ENCODE measurements around the gene ARGLU1.

The ARGLU1 gene

GRCh38 chr13:106507560-106508274, 60.2 kb downstream of the ARGLU1 start:
- Mint-ChIP-seq H3K27me3 (peaks cover 2% of the 10 kb centered on the region), H3K27ac (no peak overlapping the region), H3K9me3 (no peaks in the 10 kb centered on the region), H3K4me1 (no peaks in the 10 kb centered on the region), H3K4me3 (no peak overlapping the region)
- DNase-seq (no peak), ATAC-seq (peak; percentile 56)

- no peak for DNase-seq
- Mint-ChIP-seq H3K4me3 (no peak overlapping the region), H3K9me3 (no peaks in the 10 kb centered on the region), H3K27ac (no peak overlapping the region), H3K27me3 (peaks cover 9% of the 10 kb centered on the region), H3K4me1 (no peaks in the 10 kb centered on the region)
- no peak for ATAC-seq
Measured at GRCh38 chr13:106506286-106506685, 61.7 kb downstream of the ARGLU1 start.

GRCh38 chr13:106505732-106506131, 62.2 kb downstream of the ARGLU1 start:
- no peak overlapping the region for H3K27ac Mint-ChIP-seq
- peaks cover 9% of the 10 kb centered on the region for H3K27me3 Mint-ChIP-seq
- no peaks in the 10 kb centered on the region for H3K9me3 Mint-ChIP-seq
- H3K4me3 Mint-ChIP-seq, result no peak overlapping the region
- ATAC-seq (no peak), DNase-seq (no peak)
- H3K4me1 Mint-ChIP-seq, result no peaks in the 10 kb centered on the region

- Mint-ChIP-seq H3K27ac (no peak overlapping the region), H3K4me1 (no peaks in the 10 kb centered on the region), H3K4me3 (no peak overlapping the region), H3K27me3 (peaks cover 9% of the 10 kb centered on the region), H3K9me3 (no peaks in the 10 kb centered on the region)
- ATAC-seq, result no peak
- DNase-seq, result no peak
Measured at GRCh38 chr13:106505295-106505694, 62.6 kb downstream of the ARGLU1 start.

GRCh38 chr13:106503730-106504453, 64.0 kb downstream of the ARGLU1 start:
- H3K9me3 Mint-ChIP-seq, result no peaks in the 10 kb centered on the region
- no peak overlapping the region for H3K4me3 Mint-ChIP-seq
- no peak for ATAC-seq
- peaks cover 15% of the 10 kb centered on the region for H3K27me3 Mint-ChIP-seq
- H3K4me1 Mint-ChIP-seq, result peaks cover 5% of the 10 kb centered on the region
- no peak for DNase-seq
- H3K27ac Mint-ChIP-seq, result no peak overlapping the region

- Mint-ChIP-seq H3K4me3 (no peak overlapping the region), H3K27ac (no peak overlapping the region), H3K27me3 (peaks cover 21% of the 10 kb centered on the region), H3K4me1 (peaks cover 5% of the 10 kb centered on the region), H3K9me3 (no peaks in the 10 kb centered on the region)
- ATAC-seq (no peak), DNase-seq (no peak)
Measured at GRCh38 chr13:106503272-106503671, 64.7 kb downstream of the ARGLU1 start.

GRCh38 chr13:106500445-106500844, 67.5 kb downstream of the ARGLU1 start:
- DNase-seq, result no peak
- Mint-ChIP-seq H3K4me3 (no peak overlapping the region), H3K27me3 (peaks cover 48% of the 10 kb centered on the region), H3K27ac (peak overlapping the region in 1 of 2 donors; percentile 44), H3K9me3 (no peaks in the 10 kb centered on the region), H3K4me1 (peaks cover 5% of the 10 kb centered on the region)
- ATAC-seq, result no peak

- DNase-seq, result no peak
- no peak overlapping the region for H3K4me3 Mint-ChIP-seq
- no peaks in the 10 kb centered on the region for H3K9me3 Mint-ChIP-seq
- H3K4me1 Mint-ChIP-seq, result peaks cover 5% of the 10 kb centered on the region
- no peak for ATAC-seq
- peaks cover 51% of the 10 kb centered on the region for H3K27me3 Mint-ChIP-seq
- H3K27ac Mint-ChIP-seq, result no peak overlapping the region
Measured at GRCh38 chr13:106499896-106500295, 68.0 kb downstream of the ARGLU1 start.

- DNase-seq (no peak), ATAC-seq (no peak)
- Mint-ChIP-seq H3K27ac (no peak overlapping the region), H3K9me3 (no peaks in the 10 kb centered on the region), H3K4me3 (no peak overlapping the region), H3K4me1 (peaks cover 5% of the 10 kb centered on the region), H3K27me3 (peaks cover 51% of the 10 kb centered on the region)
Measured at GRCh38 chr13:106499113-106499512, 68.8 kb downstream of the ARGLU1 start.

- Mint-ChIP-seq H3K4me3 (no peak overlapping the region), H3K27me3 (peaks cover 55% of the 10 kb centered on the region), H3K27ac (no peak overlapping the region), H3K4me1 (peaks cover 8% of the 10 kb centered on the region), H3K9me3 (no peaks in the 10 kb centered on the region)
- ATAC-seq (no peak), DNase-seq (no peak)
Measured at GRCh38 chr13:106498571-106498970, 69.4 kb downstream of the ARGLU1 start.

GRCh38 chr13:106498158-106498557, 69.8 kb downstream of the ARGLU1 start:
- no peak for DNase-seq
- peaks cover 12% of the 10 kb centered on the region for H3K4me1 Mint-ChIP-seq
- H3K27ac Mint-ChIP-seq, result no peak overlapping the region
- H3K9me3 Mint-ChIP-seq, result no peaks in the 10 kb centered on the region
- peaks cover 59% of the 10 kb centered on the region for H3K27me3 Mint-ChIP-seq
- H3K4me3 Mint-ChIP-seq, result no peak overlapping the region
- ATAC-seq, result no peak

GRCh38 chr13:106497079-106497478, 70.9 kb downstream of the ARGLU1 start:
- DNase-seq (no peak), ATAC-seq (no peak)
- peaks cover 62% of the 10 kb centered on the region for H3K27me3 Mint-ChIP-seq
- H3K27ac Mint-ChIP-seq, result no peak overlapping the region
- no peaks in the 10 kb centered on the region for H3K9me3 Mint-ChIP-seq
- no peak overlapping the region for H3K4me3 Mint-ChIP-seq
- peaks cover 22% of the 10 kb centered on the region for H3K4me1 Mint-ChIP-seq

- Mint-ChIP-seq H3K9me3 (no peaks in the 10 kb centered on the region), H3K4me3 (no peak overlapping the region), H3K27me3 (peaks cover 68% of the 10 kb centered on the region), H3K4me1 (peaks cover 27% of the 10 kb centered on the region), H3K27ac (no peak overlapping the region)
- ATAC-seq, result no peak
- no peak for DNase-seq
Measured at GRCh38 chr13:106496072-106496997, 71.6 kb downstream of the ARGLU1 start.

GRCh38 chr13:106494936-106495335, 73.0 kb downstream of the ARGLU1 start:
- Mint-ChIP-seq H3K27me3 (peaks cover 80% of the 10 kb centered on the region), H3K4me3 (no peak overlapping the region), H3K27ac (no peak overlapping the region), H3K4me1 (peaks cover 32% of the 10 kb centered on the region), H3K9me3 (no peaks in the 10 kb centered on the region)
- no peak for ATAC-seq
- no peak for DNase-seq

GRCh38 chr13:106494506-106494905, 73.4 kb downstream of the ARGLU1 start:
- no peaks in the 10 kb centered on the region for H3K9me3 Mint-ChIP-seq
- H3K27ac Mint-ChIP-seq, result no peak overlapping the region
- H3K4me1 Mint-ChIP-seq, result peaks cover 31% of the 10 kb centered on the region
- DNase-seq, result no peak
- no peak overlapping the region for H3K4me3 Mint-ChIP-seq
- H3K27me3 Mint-ChIP-seq, result peaks cover 84% of the 10 kb centered on the region
- no peak for ATAC-seq
